HG02642 (cell line): Measurements from ENCODE around the gene MICAL1.

ENCODE experiments used
- ATAC-seq: cut with Tn5 transposase; IDR thresholded peaks from one replicate; pipeline ENCODE4 v1.9.1; 2021; ENCODE audit warnings: mild to moderate bottlenecking; ENCODE audit not compliant: unreplicated experiment, poor library complexity

Gene MICAL1, protein sequence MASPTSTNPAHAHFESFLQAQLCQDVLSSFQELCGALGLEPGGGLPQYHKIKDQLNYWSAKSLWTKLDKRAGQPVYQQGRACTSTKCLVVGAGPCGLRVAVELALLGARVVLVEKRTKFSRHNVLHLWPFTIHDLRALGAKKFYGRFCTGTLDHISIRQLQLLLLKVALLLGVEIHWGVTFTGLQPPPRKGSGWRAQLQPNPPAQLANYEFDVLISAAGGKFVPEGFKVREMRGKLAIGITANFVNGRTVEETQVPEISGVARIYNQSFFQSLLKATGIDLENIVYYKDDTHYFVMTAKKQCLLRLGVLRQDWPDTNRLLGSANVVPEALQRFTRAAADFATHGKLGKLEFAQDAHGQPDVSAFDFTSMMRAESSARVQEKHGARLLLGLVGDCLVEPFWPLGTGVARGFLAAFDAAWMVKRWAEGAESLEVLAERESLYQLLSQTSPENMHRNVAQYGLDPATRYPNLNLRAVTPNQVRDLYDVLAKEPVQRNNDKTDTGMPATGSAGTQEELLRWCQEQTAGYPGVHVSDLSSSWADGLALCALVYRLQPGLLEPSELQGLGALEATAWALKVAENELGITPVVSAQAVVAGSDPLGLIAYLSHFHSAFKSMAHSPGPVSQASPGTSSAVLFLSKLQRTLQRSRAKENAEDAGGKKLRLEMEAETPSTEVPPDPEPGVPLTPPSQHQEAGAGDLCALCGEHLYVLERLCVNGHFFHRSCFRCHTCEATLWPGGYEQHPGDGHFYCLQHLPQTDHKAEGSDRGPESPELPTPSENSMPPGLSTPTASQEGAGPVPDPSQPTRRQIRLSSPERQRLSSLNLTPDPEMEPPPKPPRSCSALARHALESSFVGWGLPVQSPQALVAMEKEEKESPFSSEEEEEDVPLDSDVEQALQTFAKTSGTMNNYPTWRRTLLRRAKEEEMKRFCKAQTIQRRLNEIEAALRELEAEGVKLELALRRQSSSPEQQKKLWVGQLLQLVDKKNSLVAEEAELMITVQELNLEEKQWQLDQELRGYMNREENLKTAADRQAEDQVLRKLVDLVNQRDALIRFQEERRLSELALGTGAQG

DNA sequence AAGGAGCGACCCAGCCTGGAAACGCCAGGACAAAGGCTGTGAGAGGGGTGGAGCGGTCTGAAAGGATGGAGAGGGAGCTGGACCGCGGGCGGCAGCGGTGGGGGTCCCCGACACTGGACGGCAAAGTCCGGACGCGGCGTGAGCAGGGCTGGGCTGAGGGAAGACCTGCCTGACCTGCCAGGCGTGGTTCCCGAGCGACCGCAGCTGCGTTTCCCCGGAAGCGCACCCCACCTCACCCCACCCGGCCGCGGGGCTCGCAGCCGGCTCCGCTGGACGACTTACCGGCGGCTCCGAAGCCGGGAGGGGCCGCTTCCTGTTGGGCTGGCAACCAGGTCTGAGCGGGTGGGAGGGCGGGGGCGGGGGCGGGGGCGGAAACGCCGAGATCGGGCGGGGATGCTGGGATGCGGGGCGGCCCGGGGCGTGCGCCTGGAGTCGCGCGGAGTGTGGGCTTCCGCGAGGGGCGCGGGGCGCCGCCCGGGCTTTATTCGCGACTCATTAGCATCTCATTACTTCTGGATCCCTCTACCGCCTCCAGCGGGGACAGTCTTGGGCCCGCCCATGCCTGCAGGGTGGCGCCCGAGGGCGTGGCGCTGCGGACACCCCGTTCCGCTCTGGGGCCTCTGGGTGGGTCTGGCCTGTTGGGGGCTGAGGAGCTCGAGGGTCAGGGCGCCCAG lies at the start of gene MICAL1:
Gene MICAL1, minus strand, starts transcription at position 336 of the 674 bp plus-strand sequence. CDS start 1,576 bp downstream, outside the sequence.
- peak; percentile 62 for ATAC-seq

DNA sequence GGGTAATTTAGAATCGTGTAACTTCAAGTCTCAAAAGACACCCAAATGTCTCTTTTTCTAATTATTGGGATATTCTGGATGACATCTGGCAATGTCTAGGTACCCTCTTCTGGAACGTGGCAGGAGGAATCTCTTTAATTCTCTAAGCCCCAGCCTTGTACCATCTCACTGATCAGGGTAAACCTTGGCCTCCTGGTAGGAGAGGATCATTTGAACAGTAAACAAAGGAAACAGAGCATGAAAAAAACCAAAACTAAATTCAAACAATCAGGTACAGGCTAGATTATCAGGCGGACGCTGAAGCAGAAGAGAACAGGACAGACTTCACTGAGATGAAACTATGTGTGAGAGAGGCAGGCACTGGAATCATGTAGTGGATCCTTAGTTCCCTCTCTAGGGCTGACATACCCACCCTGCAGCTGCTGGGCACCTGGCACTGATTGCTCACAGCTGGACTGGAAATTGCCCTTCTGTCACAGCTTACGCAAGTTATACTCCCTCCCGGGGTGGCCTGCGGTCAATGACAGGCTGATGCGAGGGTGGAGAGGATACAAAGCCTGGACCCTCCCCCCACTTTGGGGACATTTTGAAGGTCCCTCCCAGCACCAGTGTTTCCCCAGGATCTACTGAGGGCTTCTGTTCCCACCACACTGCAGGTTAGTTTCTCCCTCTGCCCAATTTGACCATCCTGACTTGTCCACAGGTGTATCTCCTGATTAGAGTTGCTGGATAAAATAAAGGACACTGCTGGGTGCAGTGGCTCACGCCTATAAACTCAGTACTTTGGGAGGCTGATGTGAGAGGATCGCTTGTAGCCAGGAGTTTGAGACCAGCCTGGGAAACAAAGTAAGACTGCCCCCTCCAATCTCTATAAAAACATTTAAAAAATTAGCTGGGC lies 48.0 kb upstream of the MICAL1 start:
- no peak for ATAC-seq

GRCh38 chr6:109498936-109499335 lies 43.4 kb upstream of the MICAL1 start:
- ATAC-seq, result no peak

DNA sequence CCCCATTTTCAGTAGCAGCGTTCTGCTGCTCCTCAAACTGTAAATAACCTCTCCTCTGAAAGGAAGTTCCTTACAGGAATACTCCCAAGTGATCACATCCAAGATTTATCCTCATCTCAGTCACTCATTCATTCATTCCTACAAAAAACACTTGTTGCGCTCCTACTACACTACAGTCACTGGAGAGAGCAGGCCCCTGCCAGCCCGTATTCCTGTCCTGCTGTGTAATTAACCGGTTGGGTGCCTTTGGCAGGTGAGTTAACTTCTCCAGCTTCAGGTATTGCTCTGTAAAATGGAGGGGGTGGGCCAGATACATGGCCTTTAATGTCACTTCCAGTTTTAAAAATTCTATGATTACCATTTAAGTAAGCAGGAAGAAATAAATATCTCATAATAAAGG lies 42.5 kb upstream of the MICAL1 start:
- ATAC-seq, result no peak

DNA sequence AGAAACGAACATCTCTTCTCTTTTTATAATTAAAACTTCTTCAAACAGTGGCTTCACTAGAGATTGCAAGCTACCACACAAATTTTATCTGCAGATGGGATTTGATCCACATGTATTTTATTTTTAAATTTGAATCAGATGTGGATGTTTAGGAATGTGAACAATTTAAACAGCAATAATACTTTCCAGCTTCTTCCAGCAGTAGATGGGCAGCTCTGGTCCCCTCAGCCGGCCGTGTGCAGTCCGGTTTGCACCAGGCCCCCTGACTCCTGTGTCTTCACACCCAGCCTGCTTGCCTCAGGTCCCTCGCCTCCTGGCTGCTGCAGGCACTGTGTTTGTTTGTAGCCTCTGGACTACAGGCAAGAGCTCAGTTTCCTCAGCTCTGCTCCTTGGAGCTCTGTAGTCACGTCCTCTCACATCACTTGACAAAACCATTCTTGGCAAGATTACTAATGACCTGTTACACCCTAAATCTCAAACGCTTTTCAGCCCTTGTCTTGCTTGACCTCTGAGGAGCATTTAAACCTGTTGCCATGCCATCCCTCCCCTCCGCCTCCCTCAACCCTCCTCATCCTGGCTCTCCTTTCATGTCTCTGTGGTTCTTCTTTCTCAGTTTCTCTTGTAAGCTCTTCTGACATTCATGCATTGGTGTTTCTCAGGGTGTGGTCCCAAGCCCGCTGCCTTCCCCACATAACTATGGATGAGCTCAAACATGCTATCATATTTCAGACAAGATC lies 40.6 kb upstream of the MICAL1 start:
- ATAC-seq, result no peak

GRCh38 chr6:109493865-109494264 lies 38.3 kb upstream of the MICAL1 start:
- ATAC-seq, result no peak

- ATAC-seq, result no peak
Observed at GRCh38 chr6:109491207-109491938, 35.8 kb upstream of the MICAL1 start.

GRCh38 chr6:109490713-109491112 lies 35.1 kb upstream of the MICAL1 start:
- ATAC-seq, result no peak

DNA sequence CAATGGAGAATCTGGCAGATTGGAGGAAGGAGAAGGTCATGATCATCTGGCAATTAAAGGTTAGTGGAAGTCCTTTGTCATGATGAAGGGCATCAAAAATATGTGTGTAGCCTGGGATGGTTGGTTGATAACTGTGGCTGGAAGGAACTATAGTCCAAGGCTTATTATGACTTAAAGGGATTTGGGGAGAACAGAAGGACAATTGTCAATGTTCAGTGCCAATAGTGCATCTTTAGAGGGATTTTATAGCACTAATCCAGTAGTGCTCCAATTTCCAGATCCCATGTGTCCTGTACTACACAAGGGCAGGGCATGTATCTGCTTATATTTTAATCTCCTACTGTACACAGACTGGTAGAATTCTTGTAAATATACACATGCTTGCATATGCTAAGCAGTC lies 32.4 kb upstream of the MICAL1 start:
- ATAC-seq, result no peak

- no peak for ATAC-seq
Observed at GRCh38 chr6:109486068-109486467, 30.5 kb upstream of the MICAL1 start.

DNA sequence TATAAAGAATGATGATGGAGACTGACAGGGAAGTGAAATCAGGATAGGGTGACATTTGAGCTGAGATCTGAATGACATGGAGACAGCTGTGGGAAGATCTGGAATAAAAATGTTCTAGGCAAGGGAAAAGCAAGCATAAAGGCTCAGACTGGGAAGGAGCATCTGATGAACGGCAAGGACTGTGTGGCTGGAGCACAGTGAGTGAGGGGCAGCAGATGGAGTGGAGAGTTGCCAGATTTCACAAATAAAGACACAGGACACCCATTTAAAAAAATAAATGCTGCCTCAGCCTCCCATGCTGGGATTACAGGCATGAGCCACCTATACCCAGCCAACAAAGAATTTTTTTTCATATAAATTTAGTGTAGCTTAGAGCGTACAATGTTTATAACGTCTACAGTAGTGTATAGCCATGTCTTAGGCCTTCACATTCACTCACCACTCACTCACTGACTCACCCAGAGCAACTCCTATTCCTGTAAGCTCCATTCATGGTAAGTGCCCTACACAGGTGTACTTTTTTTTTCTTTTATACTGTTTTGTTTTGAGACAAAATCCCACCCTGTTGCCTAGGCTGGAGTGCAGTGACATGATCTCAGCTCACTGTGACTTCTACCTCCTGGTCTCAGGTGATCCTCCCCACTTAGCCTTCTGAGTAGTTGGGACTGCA lies 29.8 kb upstream of the MICAL1 start:
- no peak for ATAC-seq

- ATAC-seq, result no peak
Observed at GRCh38 chr6:109484122-109484521, 28.6 kb upstream of the MICAL1 start.

DNA sequence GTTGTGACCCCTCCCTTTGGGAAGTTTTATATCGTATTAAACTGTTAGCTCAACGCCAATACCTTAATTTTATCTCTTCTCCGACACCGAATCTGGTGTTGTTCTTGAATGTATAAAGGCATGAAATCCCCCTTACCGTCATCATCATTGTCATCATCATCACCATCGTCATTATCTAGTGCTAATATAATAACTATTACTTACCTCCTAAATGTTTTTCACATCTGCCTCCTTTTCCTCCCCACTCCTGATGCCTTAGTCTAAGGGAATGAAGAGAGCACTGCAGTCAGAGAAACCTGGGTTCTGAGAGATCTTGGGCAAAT lies 28.1 kb upstream of the MICAL1 start:
- ATAC-seq, result peak; percentile 1

GRCh38 chr6:109482905-109483734 lies 27.5 kb upstream of the MICAL1 start, which contains the start of gene ZBTB24:
Gene ZBTB24, minus strand, starts transcription at chr6:109483219. Its CDS starts 1,193 bp downstream, at chr6:109482026.
- ATAC-seq, result peak; percentile 94

DNA sequence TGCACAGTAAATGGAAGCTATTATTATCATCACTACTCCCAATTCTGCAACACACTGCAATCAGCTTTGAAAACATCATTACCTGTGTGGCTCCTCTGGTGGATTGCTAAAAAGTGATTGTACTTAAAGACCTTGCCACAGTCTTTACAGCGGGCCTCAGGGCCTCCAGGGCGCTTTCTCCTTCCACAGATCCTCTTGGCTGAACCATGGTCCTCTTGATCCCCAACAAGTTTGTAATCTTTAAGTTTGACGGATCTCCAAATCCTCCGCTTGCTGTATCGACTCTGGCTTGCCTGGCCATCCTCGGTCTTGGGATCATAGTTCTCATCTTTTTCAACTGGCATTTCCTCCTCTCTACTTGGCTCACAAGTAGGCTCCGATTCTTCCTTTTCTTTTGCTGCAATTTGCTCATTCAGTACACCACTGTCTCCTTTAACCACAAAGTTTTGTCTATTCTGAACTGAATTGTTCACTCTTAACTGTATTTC lies 25.5 kb upstream of the MICAL1 start:
- ATAC-seq, result no peak

DNA sequence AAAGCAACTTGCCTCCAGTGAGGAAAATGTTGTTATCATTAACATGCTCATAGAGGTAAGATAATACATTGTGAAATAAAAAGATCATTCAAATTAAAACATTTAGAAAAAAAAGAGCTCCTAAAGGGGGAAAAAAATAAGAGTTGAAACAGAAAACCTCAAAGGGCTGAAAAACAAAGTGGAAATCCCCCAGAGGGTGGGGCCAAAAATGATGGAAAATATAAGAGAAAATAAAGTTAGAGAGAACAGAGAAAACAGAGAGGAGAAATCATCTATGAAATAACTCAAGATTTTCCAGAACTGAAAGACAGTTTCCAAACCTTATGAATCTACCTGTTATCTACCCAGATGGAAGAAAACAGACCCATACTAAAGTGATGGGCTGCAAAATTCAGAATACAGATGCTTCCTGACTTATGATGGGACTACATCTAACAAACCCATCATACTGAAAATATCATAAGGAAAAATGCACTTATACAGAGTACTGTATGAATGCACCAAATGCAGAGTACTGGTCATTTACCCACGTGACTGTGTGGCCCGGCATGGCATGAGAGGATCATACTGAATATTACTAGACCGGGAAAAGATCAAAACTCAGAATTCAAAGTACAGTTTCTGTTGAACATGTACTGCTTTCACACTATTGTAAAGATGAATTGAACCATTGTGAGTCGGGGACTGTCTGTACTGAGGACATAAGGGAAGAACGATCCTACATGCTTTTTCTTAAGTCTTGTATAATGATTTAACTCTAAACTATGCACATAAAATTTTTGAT lies 23.5 kb upstream of the MICAL1 start:
- no peak for ATAC-seq
